ENCODE measurements around the gene ASB18. TPM values are rescaled to one million over a fixed set of nuclear protein-coding genes. Genes with fewer than 3 reads are reported as not detected.

The ASB18 gene
- total RNA-seq, 1 donor from 2014 or later = not detected

DNA sequence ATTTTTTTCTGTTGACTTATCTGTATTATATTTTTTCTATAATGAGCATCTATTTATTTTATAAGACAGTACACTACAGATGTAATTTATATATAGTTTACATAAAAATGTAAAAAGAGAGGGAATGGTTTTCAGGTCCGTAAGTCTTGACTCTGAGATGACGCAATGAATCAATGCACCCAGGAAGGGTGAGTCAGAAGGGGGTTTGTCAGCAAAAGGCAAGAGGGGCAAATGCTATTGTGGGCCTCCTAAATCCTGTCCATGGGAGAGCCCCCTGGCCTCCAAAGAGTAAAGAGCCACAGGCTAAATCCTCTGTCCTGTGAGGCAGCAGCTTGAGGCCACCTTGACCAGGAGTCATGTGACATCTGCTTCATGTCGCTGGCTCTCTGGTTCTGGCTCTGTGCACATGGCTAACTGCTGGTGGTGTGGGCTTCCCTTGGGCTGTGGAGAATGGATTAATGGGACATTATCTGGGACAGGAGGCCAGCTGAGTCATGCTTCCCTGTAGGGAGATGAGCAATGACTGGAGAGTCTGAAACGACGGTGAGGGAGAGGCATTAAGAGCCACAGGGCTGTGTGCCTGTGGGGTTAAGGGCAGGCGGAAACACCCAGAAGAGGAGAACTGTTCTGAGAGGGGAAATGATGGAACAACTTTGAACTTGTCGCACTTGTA lies 22.8 kb upstream of the ASB18 start:
- Mint-ChIP-seq H3K27ac (no peak overlapping the region), H3K4me3 (no peak overlapping the region), H3K9me3 (peaks cover 15% of the 10 kb centered on the region), H3K27me3 (peaks cover 5% of the 10 kb centered on the region), H3K4me1 (no peaks in the 10 kb centered on the region), H3K36me3 (ENCODE audit: low read depth) (no peaks in the 10 kb centered on the region)
- no peak for ATAC-seq (ENCODE audit: low read depth)
- DNase-seq = no peak
- POLR2A ChIA-PET = no interaction called here
- TF ChIP-seq, protein P1, sequence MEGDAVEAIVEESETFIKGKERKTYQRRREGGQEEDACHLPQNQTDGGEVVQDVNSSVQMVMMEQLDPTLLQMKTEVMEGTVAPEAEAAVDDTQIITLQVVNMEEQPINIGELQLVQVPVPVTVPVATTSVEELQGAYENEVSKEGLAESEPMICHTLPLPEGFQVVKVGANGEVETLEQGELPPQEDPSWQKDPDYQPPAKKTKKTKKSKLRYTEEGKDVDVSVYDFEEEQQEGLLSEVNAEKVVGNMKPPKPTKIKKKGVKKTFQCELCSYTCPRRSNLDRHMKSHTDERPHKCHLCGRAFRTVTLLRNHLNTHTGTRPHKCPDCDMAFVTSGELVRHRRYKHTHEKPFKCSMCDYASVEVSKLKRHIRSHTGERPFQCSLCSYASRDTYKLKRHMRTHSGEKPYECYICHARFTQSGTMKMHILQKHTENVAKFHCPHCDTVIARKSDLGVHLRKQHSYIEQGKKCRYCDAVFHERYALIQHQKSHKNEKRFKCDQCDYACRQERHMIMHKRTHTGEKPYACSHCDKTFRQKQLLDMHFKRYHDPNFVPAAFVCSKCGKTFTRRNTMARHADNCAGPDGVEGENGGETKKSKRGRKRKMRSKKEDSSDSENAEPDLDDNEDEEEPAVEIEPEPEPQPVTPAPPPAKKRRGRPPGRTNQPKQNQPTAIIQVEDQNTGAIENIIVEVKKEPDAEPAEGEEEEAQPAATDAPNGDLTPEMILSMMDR (IDR thresholded peaks at IDR 0.05) = no peak
- CTCF ChIA-PET = no interaction called here
- intact Hi-C loops (cut with micrococcal nuclease) = no loop called here

DNA sequence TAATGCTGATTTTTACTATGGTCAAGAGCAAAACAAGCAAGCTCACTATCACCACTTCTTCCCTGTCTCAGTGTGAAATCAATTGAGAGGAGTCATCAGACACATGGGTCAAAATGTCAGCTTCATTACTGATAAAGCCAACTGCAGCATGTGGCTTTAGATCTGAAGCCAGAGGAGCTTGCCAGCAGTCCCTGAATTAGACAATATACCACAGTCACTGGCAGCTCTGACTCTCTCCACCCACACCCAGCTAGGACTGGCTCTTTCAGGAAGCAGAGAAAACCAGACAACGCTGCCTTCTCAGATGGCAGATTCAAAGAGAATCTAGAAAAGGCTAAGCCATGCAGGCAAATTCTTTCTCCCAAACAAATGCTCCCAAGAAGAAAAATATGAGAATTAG lies 20.0 kb upstream of the ASB18 start:
- TF ChIP-seq, protein P1 (IDR thresholded peaks at IDR 0.05) = no peak
- ChIA-PET POLR2A (no interaction called here), CTCF (no interaction called here)
- peaks cover 28% of the 10 kb centered on the region for H3K9me3 Mint-ChIP-seq
- no peak for ATAC-seq (ENCODE audit: low read depth)
- intact Hi-C loops (cut with micrococcal nuclease) = no loop called here
- H3K27ac Mint-ChIP-seq = no peak overlapping the region
- DNase-seq = no peak
- peaks cover 5% of the 10 kb centered on the region for H3K27me3 Mint-ChIP-seq
- no peaks in the 10 kb centered on the region for H3K4me1 Mint-ChIP-seq
- no peaks in the 10 kb centered on the region for H3K36me3 Mint-ChIP-seq (ENCODE audit: low read depth)
- H3K4me3 Mint-ChIP-seq = no peak overlapping the region

DNA sequence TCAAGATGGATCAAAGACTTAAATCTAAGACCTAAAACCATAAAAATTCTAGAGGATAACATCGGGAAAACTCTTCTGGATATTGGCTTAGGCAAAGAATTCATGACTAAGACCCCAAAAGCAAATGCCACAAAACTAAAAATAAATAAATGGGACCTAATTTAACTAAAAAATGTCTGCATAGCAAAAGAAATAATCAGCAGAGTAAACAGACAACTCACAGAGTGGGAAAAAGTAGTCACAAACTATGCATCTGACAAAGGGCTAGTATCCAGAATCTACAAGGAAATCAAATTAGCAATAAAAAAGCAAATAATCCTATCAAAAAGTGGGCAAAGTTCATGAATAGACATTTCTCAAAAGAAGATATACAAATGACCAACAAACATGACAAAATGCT lies 18.2 kb upstream of the ASB18 start:
- H3K36me3 Mint-ChIP-seq (ENCODE audit: low read depth) = no peaks in the 10 kb centered on the region
- POLR2A ChIA-PET = no interaction called here
- TF ChIP-seq, protein P1 (IDR thresholded peaks at IDR 0.05) = no peak
- DNase-seq (no peak), ATAC-seq (ENCODE audit: low read depth) (no peak)
- H3K4me3 Mint-ChIP-seq = no peak overlapping the region
- CTCF ChIA-PET = no interaction called here
- H3K4me1 Mint-ChIP-seq = no peaks in the 10 kb centered on the region
- intact Hi-C loops (cut with micrococcal nuclease) = no loop called here
- H3K9me3 Mint-ChIP-seq = peaks cover 30% of the 10 kb centered on the region
- peaks cover 5% of the 10 kb centered on the region for H3K27me3 Mint-ChIP-seq
- H3K27ac Mint-ChIP-seq = no peak overlapping the region

DNA sequence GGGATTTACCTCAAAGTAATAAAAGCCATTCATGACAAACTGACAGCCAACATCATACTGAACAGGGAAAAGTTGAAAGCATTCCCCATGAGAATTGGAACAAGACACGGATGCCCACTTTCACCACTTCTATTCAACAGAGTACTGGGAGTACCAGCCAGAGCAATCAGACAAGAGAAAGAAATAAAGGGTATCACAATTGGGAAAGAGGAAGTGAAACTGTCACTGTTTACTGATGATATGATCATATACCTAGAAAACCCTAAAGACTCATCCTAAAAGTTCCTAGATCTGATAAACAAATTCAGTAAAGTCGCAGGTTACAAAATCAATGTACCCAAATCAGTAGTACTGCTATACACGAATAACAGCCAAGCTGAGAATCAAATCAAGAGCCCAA lies 17.2 kb upstream of the ASB18 start:
- ATAC-seq (ENCODE audit: low read depth) = no peak
- POLR2A ChIA-PET = no interaction called here
- intact Hi-C loops (cut with micrococcal nuclease) = no loop called here
- no peaks in the 10 kb centered on the region for H3K36me3 Mint-ChIP-seq (ENCODE audit: low read depth)
- no peaks in the 10 kb centered on the region for H3K4me1 Mint-ChIP-seq
- peaks cover 30% of the 10 kb centered on the region for H3K9me3 Mint-ChIP-seq
- DNase-seq = no peak
- no peak overlapping the region for H3K27ac Mint-ChIP-seq
- H3K4me3 Mint-ChIP-seq = no peak overlapping the region
- peaks cover 7% of the 10 kb centered on the region for H3K27me3 Mint-ChIP-seq
- TF ChIP-seq, protein P1 (IDR thresholded peaks at IDR 0.05) = no peak
- CTCF ChIA-PET = no interaction called here

DNA sequence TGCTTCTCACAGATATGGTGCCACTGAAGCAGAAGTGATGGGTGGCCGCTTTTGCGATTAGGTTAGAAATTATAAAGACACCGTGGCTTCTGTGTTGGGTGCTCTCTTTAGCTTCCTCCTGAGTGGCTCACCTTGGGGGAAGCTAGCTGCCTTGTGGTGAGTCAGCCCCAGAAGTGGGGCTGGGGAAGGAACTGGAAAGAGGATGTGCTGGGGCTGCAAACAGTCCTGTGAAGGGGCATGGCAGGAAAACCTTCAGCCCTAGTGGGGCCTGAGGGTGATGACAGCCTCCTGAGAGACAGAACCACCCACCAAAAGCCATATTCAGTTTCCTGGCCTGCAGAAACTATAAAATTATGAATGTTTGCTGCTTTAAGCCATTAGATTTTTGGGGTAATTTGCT lies 8.9 kb upstream of the ASB18 start:
- no peak for ATAC-seq (ENCODE audit: low read depth)
- DNase-seq = no peak
- no peaks in the 10 kb centered on the region for H3K36me3 Mint-ChIP-seq (ENCODE audit: low read depth)
- TF ChIP-seq, protein P1 (IDR thresholded peaks at IDR 0.05) = no peak
- ChIA-PET POLR2A (no interaction called here), CTCF (no interaction called here)
- H3K27me3 Mint-ChIP-seq = peaks cover 2% of the 10 kb centered on the region
- H3K9me3 Mint-ChIP-seq = peaks cover 2% of the 10 kb centered on the region
- H3K4me1 Mint-ChIP-seq = no peaks in the 10 kb centered on the region
- no peak overlapping the region for H3K27ac Mint-ChIP-seq
- intact Hi-C loops (cut with micrococcal nuclease) = no loop called here
- no peak overlapping the region for H3K4me3 Mint-ChIP-seq

Measured in activated B cell treated with CpG ODN at 0.5 μM for 24 hours (primary cell).